Endodermal cell (in vitro differentiated cells): ENCODE data around the gene ALDOA. TPM values are rescaled to one million over a fixed set of nuclear protein-coding genes. Genes with fewer than 3 reads are reported as not detected.

Source experiments
- DNase-seq: peaks from one replicate; pipeline ENCODE4 v3.0.0-alpha.2; 2017
- H3K27ac ChIP-seq: 2 replicates; pipeline ENCODE4 v1.5.1; 2013; ENCODE audit warnings: mild to moderate bottlenecking, low read depth, low read length, moderate library complexity
- H3K27me3 ChIP-seq: 2 replicates; pipeline ENCODE4 v1.6.1; 2013; ENCODE audit warnings: mild to moderate bottlenecking, low read length, moderate library complexity; ENCODE audit not compliant: insufficient read depth, control insufficient read depth, poor library complexity, severe bottlenecking
- H3K36me3 ChIP-seq: 2 replicates; pipeline ENCODE4 v1.7.0; 2013; ENCODE audit warnings: mild to moderate bottlenecking, low read length, moderate library complexity; ENCODE audit not compliant: control insufficient read depth, insufficient read depth
- H3K4me1 ChIP-seq: one replicate; pipeline ENCODE4 v1.7.0; 2013; ENCODE audit warnings: low read length; ENCODE audit not compliant: control insufficient read depth, insufficient read depth
- H3K4me3 ChIP-seq: 2 replicates; pipeline ENCODE4 v1.5.1; 2013; ENCODE audit warnings: mild to moderate bottlenecking, low read length, moderate library complexity
- H3K9ac ChIP-seq: 2 replicates; pipeline ENCODE4 v1.6.1; 2013; ENCODE audit warnings: mild to moderate bottlenecking, low read length, moderate library complexity; ENCODE audit not compliant: poor library complexity, severe bottlenecking; ENCODE audit errors: extremely low read depth
- H3K9me3 ChIP-seq: 2 replicates; pipeline ENCODE4 v1.6.1; 2013; ENCODE audit warnings: mild to moderate bottlenecking, low read length, moderate library complexity; ENCODE audit not compliant: control insufficient read depth
- H3K27ac Mint-ChIP-seq: 2 replicates; pipeline ENCODE4 v1.8.0; 2020; ENCODE audit warnings: mixed read lengths
- H3K27me3 Mint-ChIP-seq: 2 replicates; pipeline ENCODE4 v1.8.0; 2021; ENCODE audit warnings: mild to moderate bottlenecking, mixed read lengths; ENCODE audit not compliant: insufficient read depth
- H3K36me3 Mint-ChIP-seq: 2 replicates; pipeline ENCODE4 v1.8.0; 2020; ENCODE audit warnings: low read depth, mixed read lengths
- H3K4me1 Mint-ChIP-seq: 2 replicates; pipeline ENCODE4 v1.8.0; 2020; ENCODE audit warnings: mixed read lengths
- H3K4me3 Mint-ChIP-seq: 2 replicates; pipeline ENCODE4 v1.8.0; 2020; ENCODE audit warnings: mild to moderate bottlenecking, moderate library complexity, mixed read lengths
- H3K9me3 Mint-ChIP-seq: 2 replicates; pipeline ENCODE4 v1.8.0; 2020; ENCODE audit warnings: mild to moderate bottlenecking, mixed read lengths
- CTCF ChIP-seq: fragments of 200-600 bp; sonication (generic); conservative IDR thresholded peaks from 2 replicates; pipeline ENCODE4 v1.5.0; 2021; ENCODE audit warnings: antibody characterized with exemption, mild to moderate bottlenecking
- WGBS, 2 experiments: methylation state at CpG; one replicate each; pipeline versions ENCODE4 v1.1.5 to v1.1.7; 2013; ENCODE audit warnings: missing lambda C conversion rate in 2 of 2, mixed read lengths in 1 of 2; ENCODE audit not compliant: insufficient coverage in 1 of 2, insufficient read length in 1 of 2; 5-methylcytosine and 5-hydroxymethylcytosine counted together
- total RNA-seq, 2 donors: library from RNA; stranded (reverse); fragmentation: NEBNext Ultra II Directional in 1 of 2; extraction: Animal tissue kit (Norgen Biotek cat#: 25700) in 1 of 2; gene quantifications; 2 replicates in 1 of 2; 3 replicates in 1 of 2; pipeline ENCODE4 v1.2.1, GENCODE V29; 2021

ALDOA gene
- total RNA-seq, 2 donors from 2014 or later: 645 to 652 TPM

- no peaks in the 10 kb centered on the region for H3K4me1 ChIP-seq
- 90 to 95% methylated on average over 8 to 11 of the region's 11 CpGs for WGBS, 2 experiments
- no peak for DNase-seq
- no peaks in the 10 kb centered on the region for H3K36me3 ChIP-seq
- H3K4me3 ChIP-seq: no peak overlapping the region
- no peak overlapping the region for H3K27ac ChIP-seq
- no peaks in the 10 kb centered on the region for H3K4me1 Mint-ChIP-seq
- H3K27me3 Mint-ChIP-seq: peaks cover 8% of the 10 kb centered on the region
- H3K36me3 Mint-ChIP-seq: no peaks in the 10 kb centered on the region
- no peaks in the 10 kb centered on the region for H3K9me3 Mint-ChIP-seq
- no peaks in the 10 kb centered on the region for H3K9me3 ChIP-seq
- H3K9ac ChIP-seq: no peak overlapping the region
- TF ChIP-seq CTCF: no peak
- no peak overlapping the region for H3K27ac Mint-ChIP-seq
- H3K4me3 Mint-ChIP-seq: no peak overlapping the region
- no peaks in the 10 kb centered on the region for H3K27me3 ChIP-seq
These were observed 42.0 kb upstream of the ALDOA start for GRCh38 chr16:30023586-30023985.

DNA sequence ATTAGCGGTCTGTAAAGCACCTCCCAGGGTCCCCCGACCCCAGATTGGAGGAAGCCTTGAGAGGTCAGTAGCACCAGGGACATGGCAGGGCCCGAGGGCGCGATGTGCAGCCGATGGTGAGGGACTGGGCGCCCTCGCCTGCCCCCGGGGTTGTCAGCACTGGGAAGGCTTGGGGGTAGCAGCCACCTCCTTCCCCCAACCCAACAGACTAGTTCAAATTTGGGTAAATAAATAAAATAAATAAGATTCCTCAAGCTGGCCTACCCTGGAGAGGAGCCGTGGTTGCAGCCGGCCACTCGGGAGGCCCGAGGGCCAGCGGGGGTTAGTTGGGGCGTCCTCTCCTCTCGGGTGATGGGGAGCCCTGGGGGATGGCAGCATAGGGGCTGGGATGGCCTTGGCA is 41.1 kb upstream of the ALDOA start:
- Mint-ChIP-seq H3K27ac (no peak overlapping the region), H3K9me3 (no peaks in the 10 kb centered on the region), H3K4me3 (no peak overlapping the region), H3K4me1 (no peaks in the 10 kb centered on the region), H3K27me3 (peaks cover 10% of the 10 kb centered on the region), H3K36me3 (no peaks in the 10 kb centered on the region)
- WGBS, 2 experiments: 88 to 90% methylated on average over 2 to 13 of the region's 16 CpGs
- no peak for DNase-seq
- H3K9me3 ChIP-seq: no peaks in the 10 kb centered on the region
- H3K4me1 ChIP-seq: no peaks in the 10 kb centered on the region
- H3K36me3 ChIP-seq: no peaks in the 10 kb centered on the region
- no peak overlapping the region for H3K4me3 ChIP-seq
- TF ChIP-seq CTCF: no peak
- H3K27me3 ChIP-seq: peaks cover 3% of the 10 kb centered on the region
- H3K9ac ChIP-seq: no peak overlapping the region
- H3K27ac ChIP-seq: no peak overlapping the region

GRCh38 chr16:30025156-30025555 is 40.4 kb upstream of the ALDOA start:
- TF ChIP-seq CTCF: no peak
- Histone ChIP-seq H3K36me3 (no peaks in the 10 kb centered on the region), H3K27ac (no peak overlapping the region), H3K4me1 (no peaks in the 10 kb centered on the region), H3K9ac (no peak overlapping the region), H3K27me3 (peaks cover 8% of the 10 kb centered on the region), H3K9me3 (no peaks in the 10 kb centered on the region), H3K4me3 (no peak overlapping the region)
- H3K27ac Mint-ChIP-seq: no peak overlapping the region
- no peaks in the 10 kb centered on the region for H3K36me3 Mint-ChIP-seq
- DNase-seq: no peak
- peaks cover 17% of the 10 kb centered on the region for H3K27me3 Mint-ChIP-seq
- no peaks in the 10 kb centered on the region for H3K4me1 Mint-ChIP-seq
- WGBS, 2 experiments: 85 to 86% methylated on average over 12 to 20 of the region's 20 CpGs
- H3K9me3 Mint-ChIP-seq: no peaks in the 10 kb centered on the region
- no peak overlapping the region for H3K4me3 Mint-ChIP-seq
